GM23338 (cell line): ENCODE results near the gene LITAF. TPM values are rescaled to one million over a fixed set of nuclear protein-coding genes. Genes with fewer than 3 reads are reported as not detected.

Experiments
- ATAC-seq: fragments of 200-7000 bp; cut with Tn5 transposase; 3 replicates; pipeline ENCODE4 v1.9.1; 2020
- DNase-seq: peaks from one replicate; pipeline ENCODE4 v3.0.0-alpha.2; 2015; ENCODE audit warnings: low spot score
- H2AFZ ChIP-seq: fragments of 200-600 bp; sonication (generic); 2 replicates; pipeline ENCODE4 v1.8.0; 2016; ENCODE audit warnings: antibody characterized with exemption, mild to moderate bottlenecking, moderate library complexity
- H3F3A ChIP-seq: fragments of 200-600 bp; sonication (generic); replicated peaks from 2 replicates; pipeline ENCODE4 v1.8.0; 2017; ENCODE audit warnings: antibody characterized with exemption, mixed run types, low read depth
- H3K27ac ChIP-seq: fragments of 200-600 bp; sonication (generic); 2 replicates; pipeline ENCODE4 v1.6.1; 2016; ENCODE audit warnings: low read depth
- H3K27me3 ChIP-seq: fragments of 200-600 bp; sonication (generic); 2 replicates; pipeline ENCODE4 v1.8.0; 2016; ENCODE audit warnings: mild to moderate bottlenecking, mixed run types, moderate library complexity; ENCODE audit not compliant: insufficient read depth
- H3K36me3 ChIP-seq: fragments of 200-600 bp; sonication (generic); 2 replicates; pipeline ENCODE4 v1.8.0; 2016; ENCODE audit warnings: mild to moderate bottlenecking; ENCODE audit not compliant: insufficient read depth
- H3K4me1 ChIP-seq: fragments of 200-600 bp; sonication (generic); 2 replicates; pipeline ENCODE4 v1.8.0; 2016; ENCODE audit warnings: mild to moderate bottlenecking, moderate library complexity; ENCODE audit not compliant: insufficient read depth
- H3K4me2 ChIP-seq: fragments of 200-600 bp; sonication (generic); 2 replicates; pipeline ENCODE4 v1.7.1; 2017; ENCODE audit warnings: mixed run types
- H3K4me3 ChIP-seq: fragments of 200-600 bp; sonication (generic); 2 replicates; pipeline ENCODE4 v1.6.1; 2016; ENCODE audit warnings: mixed run types
- H3K79me2 ChIP-seq: fragments of 200-600 bp; sonication (generic); replicated peaks from 2 replicates; pipeline ENCODE4 v1.8.0; 2017; ENCODE audit warnings: mild to moderate bottlenecking; ENCODE audit not compliant: insufficient read depth
- H3K9me2 ChIP-seq: fragments of 200-600 bp; sonication (generic); 2 replicates; pipeline ENCODE4 v1.8.0; 2017; ENCODE audit not compliant: insufficient read depth
- H4K20me1 ChIP-seq: fragments of 200-600 bp; sonication (generic); replicated peaks from 2 replicates; pipeline ENCODE4 v1.8.0; 2017; ENCODE audit warnings: mild to moderate bottlenecking; ENCODE audit not compliant: insufficient read depth
- H3K27ac Mint-ChIP-seq: 2 replicates; pipeline ENCODE4 v1.8.0; 2020; ENCODE audit warnings: inconsistent platforms, mild to moderate bottlenecking, moderate library complexity, mixed read lengths
- H3K27me3 Mint-ChIP-seq: 3 replicates; pipeline ENCODE4 v1.8.0; 2022; ENCODE audit warnings: low read depth, mild to moderate bottlenecking, moderate library complexity, mixed read lengths, inconsistent platforms; ENCODE audit not compliant: insufficient read depth, poor library complexity
- H3K36me3 Mint-ChIP-seq: 3 replicates; pipeline ENCODE4 v1.8.0; 2021; ENCODE audit warnings: low read depth, mild to moderate bottlenecking, inconsistent platforms, moderate library complexity, mixed read lengths
- H3K4me1 Mint-ChIP-seq: 3 replicates; pipeline ENCODE4 v1.8.0; 2020; ENCODE audit warnings: mild to moderate bottlenecking, inconsistent platforms, mixed read lengths
- H3K4me3 Mint-ChIP-seq: 3 replicates; pipeline ENCODE4 v1.8.0; 2021; ENCODE audit warnings: moderate library complexity, mild to moderate bottlenecking, inconsistent platforms, mixed read lengths
- H3K9me3 Mint-ChIP-seq: 3 replicates; pipeline ENCODE4 v1.8.0; 2020; ENCODE audit warnings: moderate library complexity, mild to moderate bottlenecking, inconsistent platforms, mixed read lengths
- CREB1 ChIP-seq: fragments of 250-450 bp; sonication (Bioruptor Pico); IDR thresholded peaks from 2 replicates; pipeline ENCODE4 v1.5.0; 2020; ENCODE audit warnings: low read depth, mild to moderate bottlenecking, moderate library complexity
- CTCF ChIP-seq, 2 experiments: fragments of 200-600 bp in 1 of 2; sonication (generic) in 1 of 2; conservative IDR thresholded peaks; 2 replicates each; pipeline versions ENCODE4 v1.5.1 to v1.6.1; 2016 to 2017; ENCODE audit warnings: antibody characterized with exemption in 2 of 2, low read depth in 2 of 2, mild to moderate bottlenecking in 2 of 2, moderate library complexity in 1 of 2
- ETS1 ChIP-seq: IDR thresholded peaks from 2 replicates; pipeline ENCODE4 v1.6.1; 2016; ENCODE audit warnings: antibody characterized with exemption
- EZH2 ChIP-seq: fragments of 200-600 bp; sonication (generic); IDR thresholded peaks from one replicate; pipeline ENCODE4 v1.8.0; 2017; ENCODE audit warnings: antibody characterized with exemption, mild to moderate bottlenecking, low read depth; ENCODE audit not compliant: unreplicated experiment
- EZH2phosphoT487 ChIP-seq: fragments of 200-600 bp; sonication (generic); IDR thresholded peaks from one replicate; pipeline ENCODE4 v1.8.1; 2018; ENCODE audit warnings: antibody characterized with exemption; ENCODE audit not compliant: unreplicated experiment
- JUNB ChIP-seq: IDR thresholded peaks from one replicate; pipeline ENCODE4 v1.6.1; 2016; ENCODE audit warnings: antibody characterized with exemption; ENCODE audit not compliant: unreplicated experiment
- NANOG ChIP-seq: IDR thresholded peaks from 2 replicates; pipeline ENCODE4 v1.6.1; 2016; ENCODE audit warnings: antibody characterized with exemption, borderline replicate concordance
- POLR2AphosphoS5 ChIP-seq: IDR thresholded peaks from 2 replicates; pipeline ENCODE4 v1.6.1; 2016; ENCODE audit warnings: antibody characterized with exemption, low read depth
- STAT1 ChIP-seq: IDR thresholded peaks from one replicate; pipeline ENCODE4 v1.6.1; 2016; ENCODE audit warnings: antibody characterized with exemption; ENCODE audit not compliant: unreplicated experiment
- ZNF114 ChIP-seq: fragments of 250-450 bp; sonication (Bioruptor Pico); IDR thresholded peaks from 2 replicates; pipeline ENCODE4 v1.5.0; 2020; ENCODE audit warnings: mild to moderate bottlenecking, moderate library complexity
- ZNF331 ChIP-seq: fragments of 250-450 bp; sonication (Bioruptor Pico); IDR thresholded peaks from 2 replicates; pipeline ENCODE4 v1.5.0; 2020; ENCODE audit warnings: low read depth, mild to moderate bottlenecking, moderate library complexity
- ZNF462 ChIP-seq: fragments of 250-450 bp; sonication (Bioruptor Pico); IDR thresholded peaks from 2 replicates; pipeline ENCODE4 v1.5.0; 2020; ENCODE audit warnings: mild to moderate bottlenecking, moderate library complexity
- polyA plus RNA-seq: library from polyadenylated mRNA; unstranded; fragments of >200 nt; fragmentation: Nextera tagmentation; extraction: Ambion mirVana; gene quantifications from 2 replicates; pipeline ENCODE4 v1.2.1, GENCODE V29; 2016
- total RNA-seq: library from RNA; depleted of rRNA; stranded (reverse); fragments of >200 nt; shearing (Covaris generic); gene quantifications from 2 replicates; pipeline ENCODE4 v1.2.3, GENCODE V29; 2014

LITAF gene
- total and polyA plus RNA-seq, 2 experiments from 2014 or later = 131 to 158 TPM

- no peaks in the 10 kb centered on the region for H3K79me2 ChIP-seq
- Mint-ChIP-seq H3K4me3 (no peak overlapping the region), H3K36me3 (no peaks in the 10 kb centered on the region; the same call in 2 of the 3 replicates), H3K27ac (no peak overlapping the region), H3K27me3 (peaks cover 5% of the 10 kb centered on the region), H3K4me1 (peaks cover 8% of the 10 kb centered on the region), H3K9me3 (peaks cover 4% of the 10 kb centered on the region; the same call in 1 of the 3 replicates)
- H3K27ac ChIP-seq = no peak overlapping the region
- H3K27me3 ChIP-seq = no peaks in the 10 kb centered on the region
- ATAC-seq = no peak
- H3K4me3 ChIP-seq = no peak overlapping the region
- no peaks in the 10 kb centered on the region for H4K20me1 ChIP-seq
- H3F3A ChIP-seq = no peaks in the 10 kb centered on the region
- no peaks in the 10 kb centered on the region for H3K36me3 ChIP-seq
- no peak for DNase-seq
- TF ChIP-seq JUNB (no peak), EZH2phosphoT487 (no peak)
- peaks cover 7% of the 10 kb centered on the region; the same call in 1 of the 2 replicates for H3K4me1 ChIP-seq
- H2AFZ ChIP-seq = no peak overlapping the region
- no peak overlapping the region for H3K4me2 ChIP-seq
- H3K9me2 ChIP-seq = no peaks in the 10 kb centered on the region
These were observed 37.5 kb upstream of the LITAF start for GRCh38 chr16:11624205-11624604.

- H3K27me3 ChIP-seq = no peaks in the 10 kb centered on the region
- H2AFZ ChIP-seq = peak overlapping the region; percentile 47; the same call in 1 of the 2 replicates
- 0 out of 2 replicates have a peak, but pooled peaks cover 5% of the 10 kb centered on the region for H3F3A ChIP-seq
- DNase-seq (no peak), ATAC-seq (peak; percentile 27; the same call in 1 of the 3 replicates)
- Mint-ChIP-seq H3K27ac (no peak overlapping the region), H3K27me3 (peaks cover 2% of the 10 kb centered on the region), H3K36me3 (no peaks in the 10 kb centered on the region; the same call in 2 of the 3 replicates), H3K4me3 (no peak overlapping the region), H3K4me1 (peaks cover 7% of the 10 kb centered on the region), H3K9me3 (peaks cover 4% of the 10 kb centered on the region; the same call in 1 of the 3 replicates)
- no peak overlapping the region for H3K4me2 ChIP-seq
- H3K79me2 ChIP-seq = no peaks in the 10 kb centered on the region
- H4K20me1 ChIP-seq = no peaks in the 10 kb centered on the region
- H3K4me3 ChIP-seq = no peak overlapping the region
- 0 out of 2 replicates have a peak overlapping the region, but pooled peaks have one; percentile 26 for H3K27ac ChIP-seq
- no peaks in the 10 kb centered on the region for H3K9me2 ChIP-seq
- no peaks in the 10 kb centered on the region for H3K36me3 ChIP-seq
- peaks cover 7% of the 10 kb centered on the region; the same call in 1 of the 2 replicates for H3K4me1 ChIP-seq
- no peak for TF ChIP-seq ETS1
- TF ChIP-seq ZNF331 (CRISPR knock-in tag) = no peak
- no peak for TF ChIP-seq JUNB
- TF ChIP-seq NANOG = no peak
- no peak for TF ChIP-seq EZH2
- no peak for TF ChIP-seq ZNF114 (CRISPR knock-in tag)
- no peak for TF ChIP-seq CTCF (conservative IDR thresholded peaks at IDR 0.05; ENCODE audit: low read depth in 2 of 2)
- TF ChIP-seq STAT1 = no peak
- TF ChIP-seq EZH2phosphoT487 = no peak
- no peak for TF ChIP-seq ZNF462 (CRISPR knock-in tag)
- no peak for TF ChIP-seq POLR2AphosphoS5
- TF ChIP-seq CREB1 (CRISPR knock-in tag) = no peak
These were observed 35.4 kb upstream of the LITAF start for GRCh38 chr16:11621920-11622651.
